ENCODE data around the gene ERCC4. TPM values are rescaled to one million over a fixed set of nuclear protein-coding genes. Genes with fewer than 3 reads are reported as not detected.
A peak's percentile ranks its signal among the peaks of the same experiment; 100 is the strongest.

The ERCC4 gene
- total and polyA plus RNA-seq, 4 donors, result 1.5 to 11.2 (median 6.3) TPM

- H3K9ac ChIP-seq (ENCODE audit: insufficient read depth in 1 of 2, low read length in 2 of 2), result no peak overlapping the region
- no peaks in the 10 kb centered on the region for H3K36me3 ChIP-seq (ENCODE audit: control insufficient read depth in 4 of 4, insufficient read depth in 4 of 4, low read length in 4 of 4)
- WGBS, 2 donors, result 65 to 72% methylated on average over 12 of the region's 12 CpGs
- peaks cover 0 to 2% (median 0%) of the 10 kb centered on the region in 3 donors for H3K27me3 ChIP-seq (ENCODE audit: control insufficient read depth in 3 of 3, insufficient read depth in 3 of 3, low read length in 2 of 3)
- no peak for TF ChIP-seq CTCF (IDR thresholded peaks at IDR 0.05; ENCODE audit: control extremely low read depth, extremely low read depth)
- H3K4me1 ChIP-seq (ENCODE audit: control insufficient read depth in 5 of 5, insufficient read depth in 5 of 5, low read length in 5 of 5), result peaks cover 0 to 17% (median 3%) of the 10 kb centered on the region in 5 donors
- DNase-seq, result no peak
- peak overlapping the region in 1 of 2 donors; percentile 78 for H3K27ac ChIP-seq (ENCODE audit: low read depth in 1 of 2, low read length in 1 of 2)
- ATAC-seq (ENCODE audit: insufficient read depth, low FRiP score), result no peak
- H3K9me3 ChIP-seq (ENCODE audit: control insufficient read depth in 4 of 4, insufficient read depth in 3 of 4, low read length in 3 of 4), result no peaks in the 10 kb centered on the region
- H3K4me3 ChIP-seq, result no peak overlapping the region
Measured at GRCh38 chr16:13999895-14000425, 80.0 kb downstream of the ERCC4 start.

- DNase-seq (no peak), ATAC-seq (ENCODE audit: insufficient read depth, low FRiP score) (no peak)
- no peak overlapping the region for H3K27ac ChIP-seq (ENCODE audit: low read depth in 1 of 2, low read length in 1 of 2)
- no peaks in the 10 kb centered on the region for H3K9me3 ChIP-seq (ENCODE audit: control insufficient read depth in 4 of 4, insufficient read depth in 3 of 4, low read length in 3 of 4)
- peaks cover 0 to 2% (median 0%) of the 10 kb centered on the region in 3 donors for H3K27me3 ChIP-seq (ENCODE audit: control insufficient read depth in 3 of 3, insufficient read depth in 3 of 3, low read length in 2 of 3)
- H3K4me3 ChIP-seq, result no peak overlapping the region
- 95 to 96% methylated on average over 10 of the region's 10 CpGs for WGBS, 2 donors
- H3K9ac ChIP-seq (ENCODE audit: insufficient read depth in 1 of 2, low read length in 2 of 2), result no peak overlapping the region
- TF ChIP-seq CTCF (IDR thresholded peaks at IDR 0.05; ENCODE audit: control extremely low read depth, extremely low read depth), result no peak
- peaks cover 0 to 20% (median 3%) of the 10 kb centered on the region in 5 donors for H3K4me1 ChIP-seq (ENCODE audit: control insufficient read depth in 5 of 5, insufficient read depth in 5 of 5, low read length in 5 of 5)
- H3K36me3 ChIP-seq (ENCODE audit: control insufficient read depth in 4 of 4, insufficient read depth in 4 of 4, low read length in 4 of 4), result no peaks in the 10 kb centered on the region
Measured at GRCh38 chr16:14001521-14001920, 81.6 kb downstream of the ERCC4 start.

Other genes starting within 250 kb of the ERCC4 start
- 10 to 100 TPM; 45.5 to 50.9 TPM for gene MRTFB, start 151.2 kb downstream of the ERCC4 start, total RNA-seq
- gene MRTFB, start 151.2 kb downstream of the ERCC4 start, polyA plus RNA-seq, result 10 to 100 TPM in 1 of 2 donors, 1 to 10 TPM in 1; 8.8 to 10.1 TPM

All from lung (tissue), 12 donors.